GM10248 (cell line): Measurements from ENCODE around the gene C6orf136.

ENCODE experiments used
- CTCF ChIA-PET: fragments of 300-600 bp; sonication (Branson Sonifier 250); formaldehyde crosslinking; extraction: SDS; loops from one replicate; lab custom pipeline; 2021; ENCODE audit warnings: antibody characterized with exemption; lab: Yijun Ruan, JAX
- POLR2A ChIA-PET: fragments of 350-650 bp; sonication (Branson Sonifier 250); formaldehyde crosslinking; extraction: SDS; loops from one replicate; lab custom pipeline; 2020; ENCODE audit warnings: antibody characterized with exemption; lab: Yijun Ruan, JAX
- DNase-seq: peaks from one replicate; pipeline ENCODE4 v3.0.0; 2012; ENCODE audit errors: extremely low spot score
- CTCF ChIP-seq: IDR thresholded peaks from 2 replicates; pipeline ENCODE4 v1.5.1; 2012; ENCODE audit warnings: mild to moderate bottlenecking, low read depth; ENCODE audit errors: extremely low read depth, missing control alignments, control extremely low read depth

The C6orf136 gene

GRCh38 chr6:30615219-30615957 lies 31.5 kb upstream of the C6orf136 start:
- ChIA-PET CTCF (interaction anchor here (0.9 to 4.5 kb wide), 4 partner anchors 17 to 107 kb away, joined by 3 to 56 read pairs (median 4); no protein-coding TSS in a partner anchor), POLR2A (interaction anchor here (0.5 to 4.8 kb wide), 39 partner anchors 10 to 1990 kb away, joined by 3 to 72 read pairs (median 7); partner anchors contain the start of genes ABCF1, C6orf136, DHX16 and MDC1)
- no peak for TF ChIP-seq CTCF
- no peak for DNase-seq

GRCh38 chr6:30615958-30616810 lies 30.7 kb upstream of the C6orf136 start:
- POLR2A ChIA-PET, result interaction anchor here (0.6 to 4.8 kb wide), 11 partner anchors 11 to 621 kb away, joined by 3 to 72 read pairs (median 7); partner anchors contain the start of genes ABCF1, DHX16 and MDC1
- no peak for TF ChIP-seq CTCF
- CTCF ChIA-PET, result interaction anchor here (4.5 kb wide), 1 partner anchor 17 kb away, joined by 56 read pairs; no protein-coding TSS in a partner anchor
- DNase-seq, result no peak

GRCh38 chr6:30616811-30617564 lies 29.9 kb upstream of the C6orf136 start, which contains the start of gene PPP1R10:
TSS of gene PPP1R10 (minus strand) at chr6:30617243. CDS start at chr6:30609944, 7,299 bp downstream.
- ChIA-PET POLR2A (no interaction called here), CTCF (interaction anchor here (1.6 to 2.8 kb wide), 5 partner anchors 9 to 105 kb away, joined by 5 to 11 read pairs (median 8); partner anchors contain the start of genes ATAT1 and DHX16)
- DNase-seq, result peak; percentile 94

GRCh38 chr6:30617565-30618269 lies 29.2 kb upstream of the C6orf136 start, which contains the start of gene MRPS18B:
TSS of gene MRPS18B (plus strand) at chr6:30617840. CDS start at chr6:30617866, 26 bp downstream.
- POLR2A ChIA-PET, result interaction anchor here (0.5 to 0.8 kb wide), 2 partner anchors 55 to 61 kb away, joined by 3 read pairs; partner anchors contain the start of gene PRR3

More at GRCh38 chr6:30616811-30617564, 29.9 kb upstream of the C6orf136 start, which contains the start of gene PPP1R10:
- TF ChIP-seq CTCF, result no peak

More at GRCh38 chr6:30617565-30618269, 29.2 kb upstream of the C6orf136 start, which contains the start of gene MRPS18B:
- TF ChIP-seq CTCF, result no peak
- DNase-seq, result peak; percentile 89
- CTCF ChIA-PET, result interaction anchor here (0.8 to 2.8 kb wide), 11 partner anchors 8 to 135 kb away, joined by 3 to 11 read pairs (median 5); partner anchors contain the start of genes ATAT1 and DHX16
